Spinal cord (tissue), 4 donors: ENCODE data around the gene CDA. TPM values are rescaled to one million over a fixed set of nuclear protein-coding genes. Genes with fewer than 3 reads are reported as not detected.

Experiments used
- polyA plus RNA-seq, 2 donors: library from polyadenylated mRNA; unstranded; fragments of 120-200 nt; gene quantifications; one replicate each; pipeline ENCODE4 v1.2.1, GENCODE V29; 2013; ENCODE audit not compliant: insufficient read length in 2 of 2
- total RNA-seq, 2 donors: library from RNA; depleted of rRNA in 1 of 2; stranded (reverse); fragments of 120-200 nt in 1 of 2; fragments of >200 nt in 1 of 2; gene quantifications; one replicate each; pipeline versions ENCODE4 v1.2.3 to v1.2.4, GENCODE V29; 2013 to 2014

CDA gene
- total and polyA plus RNA-seq, 4 donors: 0.57 to 1.8 (median 0.80) TPM

Other genes starting within 250 kb of the CDA start
- gene CAMK2N1, start 102.9 kb upstream of the CDA start, total RNA-seq: 10 to 100 TPM; 36.4 to 93.3 TPM
- gene CAMK2N1, start 102.9 kb upstream of the CDA start, polyA plus RNA-seq: 100 to 1,000 TPM; 300 to 385 TPM
- gene MUL1, start 80.9 kb upstream of the CDA start, total RNA-seq: 10 to 100 TPM; 23.6 to 31.7 TPM
- gene MUL1, start 80.9 kb upstream of the CDA start, polyA plus RNA-seq: 10 to 100 TPM; 30.9 to 34.4 TPM
- gene FAM43B, start 36.5 kb upstream of the CDA start, total RNA-seq: 1 to 10 TPM; 3.0 TPM
- gene FAM43B, start 36.5 kb upstream of the CDA start, polyA plus RNA-seq: 10 to 100 TPM; 14.1 to 14.4 TPM
- 100 to 1,000 TPM; 106 to 125 TPM for gene PINK1, start 44.4 kb downstream of the CDA start, total RNA-seq
- gene PINK1, start 44.4 kb downstream of the CDA start, polyA plus RNA-seq: 100 to 1,000 TPM; 153 to 164 TPM
- 100 to 1,000 TPM; 124 to 205 TPM for gene DDOST, start 72.3 kb downstream of the CDA start, total RNA-seq
- gene DDOST, start 72.3 kb downstream of the CDA start, polyA plus RNA-seq: 100 to 1,000 TPM; 140 to 170 TPM
- 1 to 10 TPM; 3.9 to 4.2 TPM for gene KIF17, start 128.9 kb downstream of the CDA start, total RNA-seq
- gene KIF17, start 128.9 kb downstream of the CDA start, polyA plus RNA-seq: 10 to 100 TPM in 1 of 2 donors, 1 to 10 TPM in 1; 9.3 to 12.6 TPM
- gene SH2D5, start 143.6 kb downstream of the CDA start, total RNA-seq: 1 to 10 TPM; 1.5 to 4.0 TPM
- 1 to 10 TPM; 6.2 to 8.7 TPM for gene SH2D5, start 143.6 kb downstream of the CDA start, polyA plus RNA-seq
- 100 to 1,000 TPM; 240 to 301 TPM for gene HP1BP3, start 198.2 kb downstream of the CDA start, total RNA-seq
- gene HP1BP3, start 198.2 kb downstream of the CDA start, polyA plus RNA-seq: 100 to 1,000 TPM; 271 to 302 TPM